Measurements from ENCODE around the gene RNU6-8. TPM values are rescaled to one million over a fixed set of nuclear protein-coding genes. Genes with fewer than 3 reads are reported as not detected.

Gene RNU6-8
- total RNA-seq, 1 experiment from 2014 or later = not detected

- BruUV-seq (replicated peaks) = no TSS peak
- H3K9me2 ChIP-seq (replicated peaks; ENCODE audit: low read length) = no peaks in the 10 kb centered on the region
- peak overlapping the region; percentile 98 for H2AFZ ChIP-seq (ENCODE audit: low read length)
- H3F3A ChIP-seq (ENCODE audit: low read length, unreplicated experiment) = no peaks in the 10 kb centered on the region
- no peaks in the 10 kb centered on the region for H3K36me3 ChIP-seq (ENCODE audit: low read depth, low read length)
- no peaks in the 10 kb centered on the region for H4K20me1 ChIP-seq (ENCODE audit: low read length)
- no peak for ATAC-seq
- intact Hi-C loops (cut with micrococcal nuclease) = no loop called here
- H3K4me2 ChIP-seq (ENCODE audit: low read length) = peak overlapping the region; percentile 84
- H3K4me1 ChIP-seq (ENCODE audit: insufficient read depth, low read length) = peaks cover 21% of the 10 kb centered on the region; the same call in 1 of the 2 replicates
- H3K27me3 ChIP-seq (ENCODE audit: low read length) = no peaks in the 10 kb centered on the region
- no peaks in the 10 kb centered on the region for H3K79me2 ChIP-seq (ENCODE audit: low read length)
- H3K9me3 ChIP-seq (ENCODE audit: low read length) = no peaks in the 10 kb centered on the region
- peak overlapping the region; percentile 87 for H3K4me3 ChIP-seq (ENCODE audit: low read length)
- ChIA-PET CTCF (no interaction called here), POLR2A (ENCODE audit: unreplicated experiment) (interaction anchor here (0.6 kb wide), 1 partner anchor 96 kb away, joined by 5 read pairs; no protein-coding TSS in a partner anchor)
- H3K27ac ChIP-seq (ENCODE audit: low read length) = no peak overlapping the region
- no peak overlapping the region for H3K9ac ChIP-seq (ENCODE audit: low read length)
- no peak for TF ChIP-seq EZH2 (IDR thresholded peaks at IDR 0.05; ENCODE audit: low read length, unreplicated experiment)
- TF ChIP-seq CTCF (conservative IDR thresholded peaks at IDR 0.05; ENCODE audit: low read depth, low read length) = no peak
- DNase-seq = no peak
Observed at GRCh38 chr14:32200368-32201192, 2.5 kb downstream of the RNU6-8 start.

- ChIA-PET POLR2A (ENCODE audit: unreplicated experiment) (no interaction called here), CTCF (no interaction called here)
- no peak overlapping the region for H2AFZ ChIP-seq (ENCODE audit: low read length)
- no peak for ATAC-seq
- intact Hi-C loops (cut with micrococcal nuclease) = no loop called here
- 0 out of 2 replicates have a peak, but pooled peaks cover 12% of the 10 kb centered on the region for H3K4me1 ChIP-seq (ENCODE audit: insufficient read depth, low read length)
- TF ChIP-seq CTCF (conservative IDR thresholded peaks at IDR 0.05; ENCODE audit: low read depth, low read length) (no peak), EZH2 (IDR thresholded peaks at IDR 0.05; ENCODE audit: low read length, unreplicated experiment) (no peak), EZH2phosphoT487 (IDR thresholded peaks at IDR 0.05; ENCODE audit: borderline replicate concordance, low read length) (no peak)
- peak; percentile 43 for DNase-seq
- H3K4me3 ChIP-seq (ENCODE audit: low read length) = no peak overlapping the region
- H3K9ac ChIP-seq (ENCODE audit: low read length) = no peak overlapping the region
- H3K36me3 ChIP-seq (ENCODE audit: low read depth, low read length) = no peaks in the 10 kb centered on the region
- no peaks in the 10 kb centered on the region for H3K79me2 ChIP-seq (ENCODE audit: low read length)
- H3F3A ChIP-seq (ENCODE audit: low read length, unreplicated experiment) = no peaks in the 10 kb centered on the region
- H3K9me2 ChIP-seq (replicated peaks; ENCODE audit: low read length) = no peaks in the 10 kb centered on the region
- no peak overlapping the region for H3K4me2 ChIP-seq (ENCODE audit: low read length)
- BruUV-seq (replicated peaks) = no TSS peak
- H3K27ac ChIP-seq (ENCODE audit: low read length) = no peak overlapping the region
- H4K20me1 ChIP-seq (ENCODE audit: low read length) = no peaks in the 10 kb centered on the region
- no peaks in the 10 kb centered on the region for H3K9me3 ChIP-seq (ENCODE audit: low read length)
- no peaks in the 10 kb centered on the region for H3K27me3 ChIP-seq (ENCODE audit: low read length)
Observed at GRCh38 chr14:32197919-32198318, 5.2 kb downstream of the RNU6-8 start.

GRCh38 chr14:32195636-32196035, 7.4 kb downstream of the RNU6-8 start:
- no peak overlapping the region for H2AFZ ChIP-seq (ENCODE audit: low read length)
- H3K4me2 ChIP-seq (ENCODE audit: low read length) = no peak overlapping the region
- no peaks in the 10 kb centered on the region for H3K9me3 ChIP-seq (ENCODE audit: low read length)
- no peak overlapping the region for H3K27ac ChIP-seq (ENCODE audit: low read length)
- no peaks in the 10 kb centered on the region for H3K79me2 ChIP-seq (ENCODE audit: low read length)
- H3K4me1 ChIP-seq (ENCODE audit: insufficient read depth, low read length) = 0 out of 2 replicates have a peak, but pooled peaks cover 5% of the 10 kb centered on the region
- ChIA-PET POLR2A (ENCODE audit: unreplicated experiment) (no interaction called here), CTCF (no interaction called here)
- DNase-seq = no peak
- no peak overlapping the region for H3K9ac ChIP-seq (ENCODE audit: low read length)
- H3F3A ChIP-seq (ENCODE audit: low read length, unreplicated experiment) = no peaks in the 10 kb centered on the region
- intact Hi-C loops (cut with micrococcal nuclease) = no loop called here
- H4K20me1 ChIP-seq (ENCODE audit: low read length) = no peaks in the 10 kb centered on the region
- H3K9me2 ChIP-seq (replicated peaks; ENCODE audit: low read length) = no peaks in the 10 kb centered on the region
- no TSS peak for BruUV-seq (replicated peaks)
- no peak overlapping the region for H3K4me3 ChIP-seq (ENCODE audit: low read length)
- TF ChIP-seq EZH2 (IDR thresholded peaks at IDR 0.05; ENCODE audit: low read length, unreplicated experiment) (no peak), EZH2phosphoT487 (IDR thresholded peaks at IDR 0.05; ENCODE audit: borderline replicate concordance, low read length) (no peak), CTCF (conservative IDR thresholded peaks at IDR 0.05; ENCODE audit: low read depth, low read length) (no peak)
- no peak for ATAC-seq
- no peaks in the 10 kb centered on the region for H3K36me3 ChIP-seq (ENCODE audit: low read depth, low read length)
- H3K27me3 ChIP-seq (ENCODE audit: low read length) = no peaks in the 10 kb centered on the region

Data from PC-3 (cell line).